NCI-H2081 (cell line): ENCODE results near the gene ZDHHC18.
"Not testable (repeated sequence)": the region's sequence is repeated elsewhere in the genome, so short reads cannot be mapped to it uniquely, and the experiment has no call there.

Experiments used
- DNase-seq, 2 experiments: peaks; one replicate each; lab custom pipeline; 2025; lab: John Stamatoyannopoulos, UW

The ZDHHC18 gene

GRCh38 chr1:26833432-26834405, 7.2 kb downstream of the ZDHHC18 start:
- DNase-seq: no peak

GRCh38 chr1:26837665-26838064, 11.2 kb downstream of the ZDHHC18 start:
- not testable (repeated sequence) for DNase-seq

GRCh38 chr1:26838474-26839338, 12.2 kb downstream of the ZDHHC18 start:
- no peak for DNase-seq

GRCh38 chr1:26839339-26839722, 12.8 kb downstream of the ZDHHC18 start:
- no peak for DNase-seq

GRCh38 chr1:26839779-26840178, 13.3 kb downstream of the ZDHHC18 start:
- no peak for DNase-seq

GRCh38 chr1:26844424-26845196, 18.1 kb downstream of the ZDHHC18 start:
- no peak for DNase-seq

GRCh38 chr1:26847826-26848225, 21.3 kb downstream of the ZDHHC18 start:
- not testable (repeated sequence) for DNase-seq

- no peak for DNase-seq
Observed at GRCh38 chr1:26848499-26848898, 22.0 kb downstream of the ZDHHC18 start.

GRCh38 chr1:26848941-26849774, 22.7 kb downstream of the ZDHHC18 start:
- no peak for DNase-seq

- DNase-seq: no peak
Observed at GRCh38 chr1:26851106-26851684, 24.7 kb downstream of the ZDHHC18 start.

GRCh38 chr1:26852701-26853100, 26.2 kb downstream of the ZDHHC18 start:
- no peak for DNase-seq

GRCh38 chr1:26853156-26853555, 26.7 kb downstream of the ZDHHC18 start:
- peak; percentile 33 to 58 for DNase-seq

GRCh38 chr1:26853600-26853999, 27.1 kb downstream of the ZDHHC18 start:
- no peak for DNase-seq

GRCh38 chr1:26854906-26855305, 28.4 kb downstream of the ZDHHC18 start:
- no peak for DNase-seq

GRCh38 chr1:26855636-26856035, 29.1 kb downstream of the ZDHHC18 start:
- DNase-seq: no peak

- DNase-seq: no peak
Observed at GRCh38 chr1:26856181-26856580, 29.7 kb downstream of the ZDHHC18 start.

GRCh38 chr1:26856604-26857469, 30.3 kb downstream of the ZDHHC18 start:
- no peak for DNase-seq

- DNase-seq: no peak
Observed at GRCh38 chr1:26857473-26858060, 31.1 kb downstream of the ZDHHC18 start.

- DNase-seq: no peak
Observed at GRCh38 chr1:26858160-26858559, 31.7 kb downstream of the ZDHHC18 start.
